Measurements from ENCODE around the gene OR51E2. TPM values are rescaled to one million over a fixed set of nuclear protein-coding genes. Genes with fewer than 3 reads are reported as not detected.

The OR51E2 gene
- total RNA-seq, 1 experiment from 2014 or later, result not detected

DNA sequence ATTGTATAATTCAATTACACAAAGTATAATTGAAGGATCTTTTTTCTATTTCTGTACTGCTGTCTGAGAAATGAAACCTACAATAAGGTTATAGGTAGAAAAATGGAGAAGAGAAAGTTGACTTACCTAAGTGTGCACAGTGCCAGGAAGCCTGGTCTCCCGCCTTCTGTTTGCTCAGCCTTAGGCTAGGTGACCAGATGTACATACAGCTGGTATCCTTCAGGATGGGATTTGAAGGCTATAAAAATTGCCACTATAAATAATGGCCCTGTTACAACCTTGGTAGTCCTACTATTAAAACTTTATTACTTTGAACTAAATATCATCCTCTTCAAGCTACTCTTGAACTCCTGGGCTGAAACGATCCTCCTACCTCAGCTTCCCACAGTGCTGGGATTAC, 19.7 kb downstream of the OR51E2 start (continued):
- TF ChIP-seq, protein P1, sequence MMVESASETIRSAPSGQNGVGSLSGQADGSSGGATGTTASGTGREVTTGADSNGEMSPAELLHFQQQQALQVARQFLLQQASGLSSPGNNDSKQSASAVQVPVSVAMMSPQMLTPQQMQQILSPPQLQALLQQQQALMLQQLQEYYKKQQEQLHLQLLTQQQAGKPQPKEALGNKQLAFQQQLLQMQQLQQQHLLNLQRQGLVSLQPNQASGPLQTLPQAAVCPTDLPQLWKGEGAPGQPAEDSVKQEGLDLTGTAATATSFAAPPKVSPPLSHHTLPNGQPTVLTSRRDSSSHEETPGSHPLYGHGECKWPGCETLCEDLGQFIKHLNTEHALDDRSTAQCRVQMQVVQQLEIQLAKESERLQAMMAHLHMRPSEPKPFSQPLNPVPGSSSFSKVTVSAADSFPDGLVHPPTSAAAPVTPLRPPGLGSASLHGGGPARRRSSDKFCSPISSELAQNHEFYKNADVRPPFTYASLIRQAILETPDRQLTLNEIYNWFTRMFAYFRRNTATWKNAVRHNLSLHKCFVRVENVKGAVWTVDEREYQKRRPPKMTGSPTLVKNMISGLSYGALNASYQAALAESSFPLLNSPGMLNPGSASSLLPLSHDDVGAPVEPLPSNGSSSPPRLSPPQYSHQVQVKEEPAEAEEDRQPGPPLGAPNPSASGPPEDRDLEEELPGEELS (CRISPR knock-in tag; IDR thresholded peaks at IDR 0.05), result no peak
- TF ChIP-seq NR1H2 (CRISPR knock-in tag; IDR thresholded peaks at IDR 0.05) (no peak), FOXK1 (CRISPR knock-in tag; IDR thresholded peaks at IDR 0.05) (no peak), KAT7 (CRISPR knock-in tag; IDR thresholded peaks at IDR 0.05; ENCODE audit: borderline replicate concordance) (no peak), ETV6 (CRISPR knock-in tag; IDR thresholded peaks at IDR 0.05) (no peak)
- TF ChIP-seq, protein P2, sequence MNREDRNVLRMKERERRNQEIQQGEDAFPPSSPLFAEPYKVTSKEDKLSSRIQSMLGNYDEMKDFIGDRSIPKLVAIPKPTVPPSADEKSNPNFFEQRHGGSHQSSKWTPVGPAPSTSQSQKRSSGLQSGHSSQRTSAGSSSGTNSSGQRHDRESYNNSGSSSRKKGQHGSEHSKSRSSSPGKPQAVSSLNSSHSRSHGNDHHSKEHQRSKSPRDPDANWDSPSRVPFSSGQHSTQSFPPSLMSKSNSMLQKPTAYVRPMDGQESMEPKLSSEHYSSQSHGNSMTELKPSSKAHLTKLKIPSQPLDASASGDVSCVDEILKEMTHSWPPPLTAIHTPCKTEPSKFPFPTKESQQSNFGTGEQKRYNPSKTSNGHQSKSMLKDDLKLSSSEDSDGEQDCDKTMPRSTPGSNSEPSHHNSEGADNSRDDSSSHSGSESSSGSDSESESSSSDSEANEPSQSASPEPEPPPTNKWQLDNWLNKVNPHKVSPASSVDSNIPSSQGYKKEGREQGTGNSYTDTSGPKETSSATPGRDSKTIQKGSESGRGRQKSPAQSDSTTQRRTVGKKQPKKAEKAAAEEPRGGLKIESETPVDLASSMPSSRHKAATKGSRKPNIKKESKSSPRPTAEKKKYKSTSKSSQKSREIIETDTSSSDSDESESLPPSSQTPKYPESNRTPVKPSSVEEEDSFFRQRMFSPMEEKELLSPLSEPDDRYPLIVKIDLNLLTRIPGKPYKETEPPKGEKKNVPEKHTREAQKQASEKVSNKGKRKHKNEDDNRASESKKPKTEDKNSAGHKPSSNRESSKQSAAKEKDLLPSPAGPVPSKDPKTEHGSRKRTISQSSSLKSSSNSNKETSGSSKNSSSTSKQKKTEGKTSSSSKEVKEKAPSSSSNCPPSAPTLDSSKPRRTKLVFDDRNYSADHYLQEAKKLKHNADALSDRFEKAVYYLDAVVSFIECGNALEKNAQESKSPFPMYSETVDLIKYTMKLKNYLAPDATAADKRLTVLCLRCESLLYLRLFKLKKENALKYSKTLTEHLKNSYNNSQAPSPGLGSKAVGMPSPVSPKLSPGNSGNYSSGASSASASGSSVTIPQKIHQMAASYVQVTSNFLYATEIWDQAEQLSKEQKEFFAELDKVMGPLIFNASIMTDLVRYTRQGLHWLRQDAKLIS (CRISPR knock-in tag; IDR thresholded peaks at IDR 0.05; ENCODE audit: borderline replicate concordance), result no peak
- TF ChIP-seq, protein P3, sequence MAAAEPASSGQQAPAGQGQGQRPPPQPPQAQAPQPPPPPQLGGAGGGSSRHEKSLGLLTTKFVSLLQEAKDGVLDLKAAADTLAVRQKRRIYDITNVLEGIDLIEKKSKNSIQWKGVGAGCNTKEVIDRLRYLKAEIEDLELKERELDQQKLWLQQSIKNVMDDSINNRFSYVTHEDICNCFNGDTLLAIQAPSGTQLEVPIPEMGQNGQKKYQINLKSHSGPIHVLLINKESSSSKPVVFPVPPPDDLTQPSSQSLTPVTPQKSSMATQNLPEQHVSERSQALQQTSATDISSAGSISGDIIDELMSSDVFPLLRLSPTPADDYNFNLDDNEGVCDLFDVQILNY (CRISPR knock-in tag; IDR thresholded peaks at IDR 0.05), result no peak
- TF ChIP-seq, protein P4, sequence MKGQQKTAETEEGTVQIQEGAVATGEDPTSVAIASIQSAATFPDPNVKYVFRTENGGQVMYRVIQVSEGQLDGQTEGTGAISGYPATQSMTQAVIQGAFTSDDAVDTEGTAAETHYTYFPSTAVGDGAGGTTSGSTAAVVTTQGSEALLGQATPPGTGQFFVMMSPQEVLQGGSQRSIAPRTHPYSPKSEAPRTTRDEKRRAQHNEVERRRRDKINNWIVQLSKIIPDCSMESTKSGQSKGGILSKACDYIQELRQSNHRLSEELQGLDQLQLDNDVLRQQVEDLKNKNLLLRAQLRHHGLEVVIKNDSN (CRISPR knock-in tag; IDR thresholded peaks at IDR 0.05), result no peak

DNA sequence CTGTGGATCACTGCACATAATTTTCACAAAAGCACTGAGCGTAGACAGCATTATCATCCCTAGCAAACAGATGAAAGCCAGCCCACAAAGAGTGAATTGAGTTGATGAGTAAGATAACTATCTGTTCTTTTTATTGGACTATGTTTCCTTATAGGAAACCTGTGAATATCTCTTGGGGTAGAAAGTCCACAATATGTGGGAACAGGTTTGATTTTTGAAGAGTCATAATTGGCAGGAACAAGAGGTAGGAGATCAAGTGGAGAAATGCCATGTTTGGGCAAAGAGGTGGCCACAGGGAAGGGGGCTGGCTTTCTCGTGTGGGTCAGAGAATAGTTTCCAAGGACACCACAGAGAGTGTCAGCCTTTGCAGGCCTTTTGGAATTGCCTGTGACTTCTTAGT, 23.9 kb downstream of the OR51E2 start:
- Mint-ChIP-seq H3K27me3 (ENCODE audit: low read depth) (no peaks in the 10 kb centered on the region), H3K4me1 (peaks cover 5% of the 10 kb centered on the region), H3K9me3 (no peaks in the 10 kb centered on the region), H3K27ac (no peak overlapping the region), H3K36me3 (no peaks in the 10 kb centered on the region), H3K4me3 (no peak overlapping the region)
- ChIA-PET CTCF (no interaction called here), POLR2A (no interaction called here)
- DNase-seq (ENCODE audit: low spot score), result no peak
- ATAC-seq, result no peak
- no peak for TF ChIP-seq ESRRA (CRISPR knock-in tag; IDR thresholded peaks at IDR 0.05; ENCODE audit: borderline replicate concordance)
- TF ChIP-seq, protein P5, sequence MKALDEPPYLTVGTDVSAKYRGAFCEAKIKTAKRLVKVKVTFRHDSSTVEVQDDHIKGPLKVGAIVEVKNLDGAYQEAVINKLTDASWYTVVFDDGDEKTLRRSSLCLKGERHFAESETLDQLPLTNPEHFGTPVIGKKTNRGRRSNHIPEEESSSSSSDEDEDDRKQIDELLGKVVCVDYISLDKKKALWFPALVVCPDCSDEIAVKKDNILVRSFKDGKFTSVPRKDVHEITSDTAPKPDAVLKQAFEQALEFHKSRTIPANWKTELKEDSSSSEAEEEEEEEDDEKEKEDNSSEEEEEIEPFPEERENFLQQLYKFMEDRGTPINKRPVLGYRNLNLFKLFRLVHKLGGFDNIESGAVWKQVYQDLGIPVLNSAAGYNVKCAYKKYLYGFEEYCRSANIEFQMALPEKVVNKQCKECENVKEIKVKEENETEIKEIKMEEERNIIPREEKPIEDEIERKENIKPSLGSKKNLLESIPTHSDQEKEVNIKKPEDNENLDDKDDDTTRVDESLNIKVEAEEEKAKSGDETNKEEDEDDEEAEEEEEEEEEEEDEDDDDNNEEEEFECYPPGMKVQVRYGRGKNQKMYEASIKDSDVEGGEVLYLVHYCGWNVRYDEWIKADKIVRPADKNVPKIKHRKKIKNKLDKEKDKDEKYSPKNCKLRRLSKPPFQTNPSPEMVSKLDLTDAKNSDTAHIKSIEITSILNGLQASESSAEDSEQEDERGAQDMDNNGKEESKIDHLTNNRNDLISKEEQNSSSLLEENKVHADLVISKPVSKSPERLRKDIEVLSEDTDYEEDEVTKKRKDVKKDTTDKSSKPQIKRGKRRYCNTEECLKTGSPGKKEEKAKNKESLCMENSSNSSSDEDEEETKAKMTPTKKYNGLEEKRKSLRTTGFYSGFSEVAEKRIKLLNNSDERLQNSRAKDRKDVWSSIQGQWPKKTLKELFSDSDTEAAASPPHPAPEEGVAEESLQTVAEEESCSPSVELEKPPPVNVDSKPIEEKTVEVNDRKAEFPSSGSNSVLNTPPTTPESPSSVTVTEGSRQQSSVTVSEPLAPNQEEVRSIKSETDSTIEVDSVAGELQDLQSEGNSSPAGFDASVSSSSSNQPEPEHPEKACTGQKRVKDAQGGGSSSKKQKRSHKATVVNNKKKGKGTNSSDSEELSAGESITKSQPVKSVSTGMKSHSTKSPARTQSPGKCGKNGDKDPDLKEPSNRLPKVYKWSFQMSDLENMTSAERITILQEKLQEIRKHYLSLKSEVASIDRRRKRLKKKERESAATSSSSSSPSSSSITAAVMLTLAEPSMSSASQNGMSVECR (CRISPR knock-in tag; IDR thresholded peaks at IDR 0.05; ENCODE audit: borderline replicate concordance), result no peak

DNA sequence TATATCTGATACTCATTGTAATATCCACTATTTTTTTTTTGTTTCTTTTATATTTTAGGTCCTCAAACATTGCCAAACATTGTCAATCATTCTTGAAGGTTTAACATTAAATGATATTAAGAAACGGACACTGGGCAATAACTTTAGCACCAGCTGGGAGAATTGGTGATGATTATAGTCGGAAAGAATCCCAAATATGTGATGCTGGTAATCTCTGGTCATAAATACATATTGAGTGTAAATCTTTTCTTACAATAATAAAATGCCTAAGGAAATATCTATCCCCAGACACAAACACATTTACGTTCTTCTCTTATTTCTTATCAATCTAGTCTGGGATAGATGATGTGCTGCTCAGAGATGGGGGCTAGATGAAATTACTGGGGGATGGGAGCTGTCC, 25.2 kb downstream of the OR51E2 start:
- POLR2A ChIA-PET, result no interaction called here
- H3K9me3 Mint-ChIP-seq, result no peaks in the 10 kb centered on the region
- no peaks in the 10 kb centered on the region for H3K27me3 Mint-ChIP-seq (ENCODE audit: low read depth)
- H3K4me3 Mint-ChIP-seq, result no peak overlapping the region
- DNase-seq (ENCODE audit: low spot score), result no peak
- CTCF ChIA-PET, result no interaction called here
- H3K4me1 Mint-ChIP-seq, result peaks cover 5% of the 10 kb centered on the region
- TF ChIP-seq ATF1 (CRISPR knock-in tag; IDR thresholded peaks at IDR 0.05) (no peak), GRHL2 (CRISPR knock-in tag; IDR thresholded peaks at IDR 0.05; ENCODE audit: insufficient replicate concordance, severe bottlenecking) (no peak), ZNF396 (CRISPR knock-in tag; IDR thresholded peaks at IDR 0.05; ENCODE audit: borderline replicate concordance) (no peak)
- TF ChIP-seq, protein P6, sequence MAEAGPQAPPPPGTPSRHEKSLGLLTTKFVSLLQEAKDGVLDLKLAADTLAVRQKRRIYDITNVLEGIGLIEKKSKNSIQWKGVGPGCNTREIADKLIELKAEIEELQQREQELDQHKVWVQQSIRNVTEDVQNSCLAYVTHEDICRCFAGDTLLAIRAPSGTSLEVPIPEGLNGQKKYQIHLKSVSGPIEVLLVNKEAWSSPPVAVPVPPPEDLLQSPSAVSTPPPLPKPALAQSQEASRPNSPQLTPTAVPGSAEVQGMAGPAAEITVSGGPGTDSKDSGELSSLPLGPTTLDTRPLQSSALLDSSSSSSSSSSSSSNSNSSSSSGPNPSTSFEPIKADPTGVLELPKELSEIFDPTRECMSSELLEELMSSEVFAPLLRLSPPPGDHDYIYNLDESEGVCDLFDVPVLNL (CRISPR knock-in tag; IDR thresholded peaks at IDR 0.05; ENCODE audit: borderline replicate concordance, low read depth), result no peak
- TF ChIP-seq, protein P7, sequence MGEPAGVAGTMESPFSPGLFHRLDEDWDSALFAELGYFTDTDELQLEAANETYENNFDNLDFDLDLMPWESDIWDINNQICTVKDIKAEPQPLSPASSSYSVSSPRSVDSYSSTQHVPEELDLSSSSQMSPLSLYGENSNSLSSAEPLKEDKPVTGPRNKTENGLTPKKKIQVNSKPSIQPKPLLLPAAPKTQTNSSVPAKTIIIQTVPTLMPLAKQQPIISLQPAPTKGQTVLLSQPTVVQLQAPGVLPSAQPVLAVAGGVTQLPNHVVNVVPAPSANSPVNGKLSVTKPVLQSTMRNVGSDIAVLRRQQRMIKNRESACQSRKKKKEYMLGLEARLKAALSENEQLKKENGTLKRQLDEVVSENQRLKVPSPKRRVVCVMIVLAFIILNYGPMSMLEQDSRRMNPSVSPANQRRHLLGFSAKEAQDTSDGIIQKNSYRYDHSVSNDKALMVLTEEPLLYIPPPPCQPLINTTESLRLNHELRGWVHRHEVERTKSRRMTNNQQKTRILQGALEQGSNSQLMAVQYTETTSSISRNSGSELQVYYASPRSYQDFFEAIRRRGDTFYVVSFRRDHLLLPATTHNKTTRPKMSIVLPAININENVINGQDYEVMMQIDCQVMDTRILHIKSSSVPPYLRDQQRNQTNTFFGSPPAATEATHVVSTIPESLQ (CRISPR knock-in tag; IDR thresholded peaks at IDR 0.05), result no peak
- TF ChIP-seq, protein P8, sequence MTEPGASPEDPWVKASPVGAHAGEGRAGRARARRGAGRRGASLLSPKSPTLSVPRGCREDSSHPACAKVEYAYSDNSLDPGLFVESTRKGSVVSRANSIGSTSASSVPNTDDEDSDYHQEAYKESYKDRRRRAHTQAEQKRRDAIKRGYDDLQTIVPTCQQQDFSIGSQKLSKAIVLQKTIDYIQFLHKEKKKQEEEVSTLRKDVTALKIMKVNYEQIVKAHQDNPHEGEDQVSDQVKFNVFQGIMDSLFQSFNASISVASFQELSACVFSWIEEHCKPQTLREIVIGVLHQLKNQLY (CRISPR knock-in tag; IDR thresholded peaks at IDR 0.05), result no peak
- H3K36me3 Mint-ChIP-seq, result no peaks in the 10 kb centered on the region
- no peak for ATAC-seq
- no peak overlapping the region for H3K27ac Mint-ChIP-seq

All from WTC11 (cell line).